Measurements from ENCODE around the gene PPP1R3F.

Gene PPP1R3F

DNA sequence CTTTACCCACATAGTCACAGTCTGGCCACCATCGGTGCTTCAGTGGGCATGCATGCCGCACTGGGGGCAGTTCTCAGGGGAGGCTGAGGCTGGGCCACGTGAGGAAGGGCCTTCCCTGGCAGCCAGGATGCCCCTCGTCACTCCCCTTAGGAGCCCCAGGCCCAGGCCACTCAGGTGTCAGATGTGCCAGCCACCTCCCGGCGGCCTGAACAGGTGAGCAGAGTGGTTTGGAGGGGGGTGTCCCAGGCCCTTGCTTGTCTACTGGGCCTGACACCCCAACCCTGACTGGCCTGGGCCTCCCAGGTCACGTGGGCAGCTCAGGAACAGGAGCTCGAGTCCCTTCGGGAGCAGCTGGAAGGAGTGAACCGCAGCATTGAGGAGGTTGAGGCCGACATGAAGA lies 22.2 kb upstream of the PPP1R3F start:
- TF ChIP-seq, protein P1, sequence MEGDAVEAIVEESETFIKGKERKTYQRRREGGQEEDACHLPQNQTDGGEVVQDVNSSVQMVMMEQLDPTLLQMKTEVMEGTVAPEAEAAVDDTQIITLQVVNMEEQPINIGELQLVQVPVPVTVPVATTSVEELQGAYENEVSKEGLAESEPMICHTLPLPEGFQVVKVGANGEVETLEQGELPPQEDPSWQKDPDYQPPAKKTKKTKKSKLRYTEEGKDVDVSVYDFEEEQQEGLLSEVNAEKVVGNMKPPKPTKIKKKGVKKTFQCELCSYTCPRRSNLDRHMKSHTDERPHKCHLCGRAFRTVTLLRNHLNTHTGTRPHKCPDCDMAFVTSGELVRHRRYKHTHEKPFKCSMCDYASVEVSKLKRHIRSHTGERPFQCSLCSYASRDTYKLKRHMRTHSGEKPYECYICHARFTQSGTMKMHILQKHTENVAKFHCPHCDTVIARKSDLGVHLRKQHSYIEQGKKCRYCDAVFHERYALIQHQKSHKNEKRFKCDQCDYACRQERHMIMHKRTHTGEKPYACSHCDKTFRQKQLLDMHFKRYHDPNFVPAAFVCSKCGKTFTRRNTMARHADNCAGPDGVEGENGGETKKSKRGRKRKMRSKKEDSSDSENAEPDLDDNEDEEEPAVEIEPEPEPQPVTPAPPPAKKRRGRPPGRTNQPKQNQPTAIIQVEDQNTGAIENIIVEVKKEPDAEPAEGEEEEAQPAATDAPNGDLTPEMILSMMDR (IDR thresholded peaks at IDR 0.05; ENCODE audit: control extremely low read depth, extremely low read depth, low read depth, missing control alignments): no peak
- CTCF ChIA-PET: interaction anchor here (1.0 kb wide), 1 partner anchor 18 kb away, joined by 3 read pairs; no protein-coding TSS in a partner anchor
- DNase-seq (ENCODE audit: extremely low spot score): no peak

DNA sequence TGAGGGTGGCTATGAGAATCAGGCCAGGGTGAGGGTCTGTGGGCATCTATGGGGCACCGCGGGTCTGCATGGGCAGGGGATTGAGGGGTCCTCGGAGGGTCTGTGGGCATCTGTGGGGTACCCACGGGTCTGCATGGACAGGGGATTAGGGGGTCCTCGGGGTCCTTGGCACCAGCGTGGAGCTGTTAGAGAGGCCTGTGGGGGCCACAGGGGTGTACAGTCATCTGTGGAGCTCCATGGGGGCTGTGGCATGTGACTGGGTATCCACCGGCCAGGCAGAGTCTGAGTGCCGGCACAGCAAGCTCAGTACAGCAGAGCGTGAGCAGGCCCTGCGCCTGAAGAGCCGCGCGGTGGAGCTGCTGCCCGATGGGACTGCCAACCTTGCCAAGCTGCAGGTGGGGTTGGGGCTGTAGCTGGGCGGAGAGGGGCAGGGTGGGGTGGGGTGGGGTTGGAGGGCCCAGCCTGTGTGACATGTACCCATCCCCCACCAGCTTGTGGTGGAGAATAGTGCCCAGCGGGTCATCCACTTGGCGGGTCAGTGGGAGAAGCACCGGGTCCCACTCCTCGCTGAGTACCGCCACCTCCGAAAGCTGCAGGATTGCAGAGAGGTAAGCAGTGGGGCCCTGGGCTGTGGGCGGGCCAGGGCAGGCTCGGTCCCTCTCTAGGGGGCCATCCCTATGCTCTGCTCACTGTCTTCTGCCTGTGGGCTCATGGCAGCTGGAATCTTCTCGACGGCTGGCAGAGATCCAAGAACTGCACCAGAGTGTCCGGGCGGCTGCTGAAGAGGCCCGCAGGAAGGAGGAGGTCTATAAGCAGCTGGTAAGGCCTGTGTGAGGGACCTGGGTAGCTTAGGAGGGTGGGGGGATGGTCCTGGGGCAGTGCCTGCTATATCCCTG lies 21.4 kb upstream of the PPP1R3F start:
- ChIA-PET POLR2A (interaction anchor here (0.6 kb wide), 1 partner anchor 10 kb away, joined by 5 read pairs; no protein-coding TSS in a partner anchor), CTCF (interaction anchor here (1.0 kb wide), 1 partner anchor 19 kb away, joined by 3 read pairs; no protein-coding TSS in a partner anchor)
- no peak for DNase-seq (ENCODE audit: extremely low spot score)
- TF ChIP-seq, protein P1 (IDR thresholded peaks at IDR 0.05; ENCODE audit: control extremely low read depth, extremely low read depth, low read depth, missing control alignments): no peak

More for the DNA sequence above, 22.2 kb upstream of the PPP1R3F start:
- POLR2A ChIA-PET: no interaction called here

DNA sequence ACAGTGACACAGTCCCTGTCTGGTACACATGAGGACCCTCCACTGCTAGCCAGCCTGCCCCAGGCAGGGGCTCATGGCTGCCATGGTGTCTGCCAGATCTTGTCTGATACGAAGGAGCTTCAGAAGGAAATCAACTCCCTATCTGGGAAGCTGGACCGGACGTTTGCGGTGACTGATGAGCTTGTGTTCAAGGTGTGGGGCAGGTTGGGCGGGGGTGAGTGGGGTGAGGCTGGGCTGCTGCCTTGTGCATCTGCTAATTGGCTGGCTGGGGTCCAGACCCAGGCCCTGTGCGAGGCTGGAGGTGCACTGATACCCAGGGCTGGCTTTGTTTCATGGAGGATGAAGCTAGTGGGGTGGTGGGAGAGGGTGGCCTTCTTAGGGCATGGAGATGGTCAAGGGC lies 20.5 kb upstream of the PPP1R3F start:
- CTCF ChIA-PET: no interaction called here
- TF ChIP-seq, protein P1 (IDR thresholded peaks at IDR 0.05; ENCODE audit: control extremely low read depth, extremely low read depth, low read depth, missing control alignments): no peak
- POLR2A ChIA-PET: interaction anchor here (0.6 kb wide), 1 partner anchor 9 kb away, joined by 5 read pairs; no protein-coding TSS in a partner anchor
- no peak for DNase-seq (ENCODE audit: extremely low spot score)

DNA sequence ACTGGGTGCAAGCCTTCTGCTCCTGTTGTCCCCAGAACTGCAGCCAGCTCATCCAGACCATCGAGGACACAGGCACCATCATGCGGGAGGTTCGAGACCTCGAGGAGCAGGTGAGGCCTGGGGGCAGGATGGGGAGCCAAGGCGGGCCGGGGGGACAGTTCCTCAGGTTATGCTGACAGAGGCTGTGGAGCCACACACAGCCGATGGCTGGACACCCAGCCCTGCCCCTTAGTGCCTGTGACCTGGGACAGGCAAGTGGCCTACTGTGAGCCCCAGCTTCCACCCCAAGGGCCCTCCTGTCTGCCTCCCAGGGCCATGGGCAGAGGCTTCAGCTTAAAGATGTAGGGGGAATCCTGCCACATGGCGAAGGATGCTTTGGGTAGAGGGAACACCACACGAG lies 20.0 kb upstream of the PPP1R3F start:
- DNase-seq (ENCODE audit: extremely low spot score): no peak
- ChIA-PET CTCF (interaction anchor here (0.8 to 1.0 kb wide), 2 partner anchors 15 to 57 kb away, joined by 3 read pairs; partner anchors contain the start of gene FOXP3), POLR2A (no interaction called here)
- TF ChIP-seq, protein P1 (IDR thresholded peaks at IDR 0.05; ENCODE audit: control extremely low read depth, extremely low read depth, low read depth, missing control alignments): no peak

DNA sequence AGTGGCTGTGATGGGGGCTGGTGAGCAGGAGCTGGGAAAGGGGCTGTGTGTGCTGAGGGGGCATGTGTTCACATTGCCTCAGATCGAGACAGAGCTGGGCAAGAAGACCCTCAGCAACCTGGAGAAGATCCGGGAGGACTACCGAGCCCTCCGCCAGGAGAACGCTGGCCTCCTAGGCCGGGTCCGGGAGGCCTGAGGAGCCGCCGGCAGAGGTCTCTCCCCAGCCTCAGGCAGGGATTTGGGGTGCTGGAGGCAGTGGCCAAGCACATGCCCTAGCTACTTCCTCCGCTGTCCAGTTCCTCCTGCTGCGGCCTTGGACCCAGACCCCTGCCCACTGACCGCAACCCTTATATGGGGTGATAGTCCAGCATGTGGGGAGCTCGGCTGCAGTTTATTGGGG lies 19.5 kb upstream of the PPP1R3F start:
- DNase-seq (ENCODE audit: extremely low spot score): no peak
- TF ChIP-seq, protein P1 (IDR thresholded peaks at IDR 0.05; ENCODE audit: control extremely low read depth, extremely low read depth, low read depth, missing control alignments): no peak
- CTCF ChIA-PET: interaction anchor here (0.8 to 1.0 kb wide), 2 partner anchors 14 to 57 kb away, joined by 3 read pairs; partner anchors contain the start of gene FOXP3
- POLR2A ChIA-PET: no interaction called here

DNA sequence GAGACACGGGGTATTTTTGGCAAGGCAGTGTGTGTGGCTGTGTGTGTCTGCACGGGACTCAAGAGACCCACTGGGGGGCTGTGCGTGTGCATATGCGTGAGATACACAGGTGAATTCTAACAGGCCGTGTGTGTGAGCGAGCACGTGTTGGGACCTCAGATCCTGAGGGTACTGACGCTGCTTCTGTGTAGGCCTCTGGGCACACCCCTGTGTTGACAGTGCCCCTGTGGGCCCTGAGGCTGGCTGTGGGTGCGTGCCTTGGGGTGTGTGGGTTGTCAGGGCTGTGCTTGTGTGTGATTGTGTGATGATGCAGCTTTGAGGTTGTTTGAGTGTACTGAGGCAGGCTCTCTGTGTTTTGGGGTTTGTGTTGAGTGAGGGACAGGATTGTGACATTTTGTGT lies 19.0 kb upstream of the PPP1R3F start:
- DNase-seq (ENCODE audit: extremely low spot score): no peak
- ChIA-PET CTCF (interaction anchor here (1.0 kb wide), 1 partner anchor 14 kb away, joined by 3 read pairs; the partner anchor contains the start of gene FOXP3), POLR2A (no interaction called here)
- TF ChIP-seq, protein P1 (IDR thresholded peaks at IDR 0.05; ENCODE audit: control extremely low read depth, extremely low read depth, low read depth, missing control alignments): no peak

Data from GM10248 (cell line).